HepG2 (cell line): ENCODE results near the gene PSMB4. TPM values are rescaled to one million over a fixed set of nuclear protein-coding genes. Genes with fewer than 3 reads are reported as not detected.
A peak's percentile ranks its signal among the peaks of the same experiment; 100 is the strongest.

Experiments used
- BCL3 ChIP-seq: sonication (generic); formaldehyde crosslinking; IDR thresholded peaks from 2 replicates; pipeline ENCODE4 v1.5.1; 2020; ENCODE audit warnings: mild to moderate bottlenecking, missing genetic modification reagents, moderate library complexity
- E2F5 ChIP-seq: sonication (generic); formaldehyde crosslinking; conservative IDR thresholded peaks from 2 replicates; pipeline ENCODE4 v1.4.0; 2020; ENCODE audit warnings: missing genetic modification reagents
- ETV5 ChIP-seq: IDR thresholded peaks from 2 replicates; pipeline ENCODE4 v1.6.1; 2018; ENCODE audit warnings: missing biosample characterization, missing genetic modification reagents, inconsistent platforms, borderline replicate concordance
- HNF4G ChIP-seq, 2 experiments: sonication (generic) in 1 of 2; formaldehyde crosslinking in 1 of 2; IDR thresholded peaks; 2 replicates each; pipeline versions ENCODE4 v1.4.0 to v1.6.1; 2011 to 2020; ENCODE audit warnings: borderline replicate concordance in 2 of 2, low read depth in 2 of 2, mild to moderate bottlenecking in 2 of 2, low read length in 1 of 2, missing genetic modification reagents in 1 of 2, moderate library complexity in 1 of 2
- NPAS2 ChIP-seq: sonication (generic); formaldehyde crosslinking; IDR thresholded peaks from 2 replicates; pipeline ENCODE4 v1.8.0; 2022; ENCODE audit warnings: mild to moderate bottlenecking, missing genetic modification reagents, borderline replicate concordance
- POGZ ChIP-seq: sonication (generic); formaldehyde crosslinking; IDR thresholded peaks from 2 replicates; pipeline ENCODE4 v1.4.0; 2020; ENCODE audit warnings: mild to moderate bottlenecking, missing genetic modification reagents
- RXRA ChIP-seq: sonication (generic); formaldehyde crosslinking; IDR thresholded peaks from 2 replicates; pipeline ENCODE4 v1.5.1; 2020; ENCODE audit warnings: missing genetic modification reagents
- ZBTB38 ChIP-seq: sonication (generic); formaldehyde crosslinking; IDR thresholded peaks from 2 replicates; pipeline ENCODE4 v1.5.1; 2020; ENCODE audit warnings: mild to moderate bottlenecking, missing genetic modification reagents
- ZBTB42 ChIP-seq: sonication (generic); formaldehyde crosslinking; IDR thresholded peaks from 2 replicates; pipeline ENCODE4 v1.5.0; 2020; ENCODE audit warnings: mild to moderate bottlenecking, missing genetic modification reagents
- ZBTB7B ChIP-seq: sonication (generic); formaldehyde crosslinking; IDR thresholded peaks from 2 replicates; pipeline ENCODE4 v1.4.0; 2020; ENCODE audit warnings: missing genetic modification reagents
- ZNF3 ChIP-seq: IDR thresholded peaks from 2 replicates; pipeline ENCODE4 v1.7.0; 2017; ENCODE audit warnings: inconsistent platforms
- ZNF562 ChIP-seq: sonication (generic); formaldehyde crosslinking; IDR thresholded peaks from 2 replicates; pipeline ENCODE4 v1.8.0; 2022; ENCODE audit warnings: missing genetic modification reagents, borderline replicate concordance
- ZNF619 ChIP-seq: sonication (generic); formaldehyde crosslinking; IDR thresholded peaks from 2 replicates; pipeline ENCODE4 v1.4.0; 2020; ENCODE audit warnings: mild to moderate bottlenecking, missing genetic modification reagents
- ZNF710 ChIP-seq: sonication (generic); formaldehyde crosslinking; IDR thresholded peaks from 2 replicates; pipeline ENCODE4 v1.5.0; 2020; ENCODE audit warnings: mild to moderate bottlenecking, missing genetic modification reagents, borderline replicate concordance
- ZSCAN21 ChIP-seq: sonication (generic); formaldehyde crosslinking; IDR thresholded peaks from 2 replicates; pipeline ENCODE4 v1.8.0; 2022; ENCODE audit warnings: mild to moderate bottlenecking, missing genetic modification reagents, moderate library complexity, borderline replicate concordance
- polyA plus RNA-seq, 8 experiments: library from polyadenylated mRNA; depleted of rRNA in 3 of 8; stranded (reverse) in 7 of 8; unstranded in 1 of 8; fragments of >200 nt; fragmentation: Illumina TruSeq in 4 of 8; extraction: Trizol in 4 of 8; gene quantifications; 2 replicates each; pipeline versions ENCODE4 v1.2.1 to v1.2.3, GENCODE V29; 2011 to 2016; ENCODE audit warnings: low read depth in 4 of 8, missing spikeins in 1 of 8, mixed read lengths in 1 of 8; ENCODE audit not compliant: insufficient read depth in 1 of 8
- total RNA-seq, 5 experiments: library from RNA; depleted of rRNA; stranded (reverse); fragments of >200 nt; fragmentation: Illumina TruSeq; extraction: Trizol; gene quantifications; 2 replicates each; pipeline ENCODE4 v1.2.3, GENCODE V29; 2016; ENCODE audit warnings: low read depth in 1 of 5
- TF ChIP-seq, protein P1 (sequence below): sonication (generic); formaldehyde crosslinking; conservative IDR thresholded peaks from 2 replicates; pipeline ENCODE4 v1.8.1; 2023; ENCODE audit warnings: missing genetic modification reagents
- TF ChIP-seq, protein P2 (sequence below): sonication (generic); formaldehyde crosslinking; IDR thresholded peaks from 2 replicates; pipeline ENCODE4 v1.5.1; 2020; ENCODE audit warnings: mild to moderate bottlenecking, missing genetic modification reagents, borderline replicate concordance

Gene PSMB4
- total and polyA plus RNA-seq, 2 of the 13 experiments (the other 11 are each of a cell fraction or from before 2014, with no cell fraction given): 336 to 383 TPM

- TF ChIP-seq NPAS2 (CRISPR knock-in tag): no peak
- no peak for TF ChIP-seq HNF4G (IDR thresholded peaks at IDR 0.05; ENCODE audit: borderline replicate concordance, low read depth, low read length)
- TF ChIP-seq HNF4G (CRISPR knock-in tag; IDR thresholded peaks at IDR 0.05; ENCODE audit: borderline replicate concordance, low read depth): no peak
- TF ChIP-seq, protein P1, sequence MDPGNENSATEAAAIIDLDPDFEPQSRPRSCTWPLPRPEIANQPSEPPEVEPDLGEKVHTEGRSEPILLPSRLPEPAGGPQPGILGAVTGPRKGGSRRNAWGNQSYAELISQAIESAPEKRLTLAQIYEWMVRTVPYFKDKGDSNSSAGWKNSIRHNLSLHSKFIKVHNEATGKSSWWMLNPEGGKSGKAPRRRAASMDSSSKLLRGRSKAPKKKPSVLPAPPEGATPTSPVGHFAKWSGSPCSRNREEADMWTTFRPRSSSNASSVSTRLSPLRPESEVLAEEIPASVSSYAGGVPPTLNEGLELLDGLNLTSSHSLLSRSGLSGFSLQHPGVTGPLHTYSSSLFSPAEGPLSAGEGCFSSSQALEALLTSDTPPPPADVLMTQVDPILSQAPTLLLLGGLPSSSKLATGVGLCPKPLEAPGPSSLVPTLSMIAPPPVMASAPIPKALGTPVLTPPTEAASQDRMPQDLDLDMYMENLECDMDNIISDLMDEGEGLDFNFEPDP (CRISPR knock-in tag): 0 out of 2 replicates have a peak, but pooled peaks have one; percentile 32
- TF ChIP-seq ZNF562 (CRISPR knock-in tag): no peak
- TF ChIP-seq POGZ (CRISPR knock-in tag): no peak
- TF ChIP-seq ETV5: no peak
- no peak for TF ChIP-seq RXRA (CRISPR knock-in tag)
- TF ChIP-seq BCL3 (CRISPR knock-in tag): no peak
- TF ChIP-seq, protein P2, sequence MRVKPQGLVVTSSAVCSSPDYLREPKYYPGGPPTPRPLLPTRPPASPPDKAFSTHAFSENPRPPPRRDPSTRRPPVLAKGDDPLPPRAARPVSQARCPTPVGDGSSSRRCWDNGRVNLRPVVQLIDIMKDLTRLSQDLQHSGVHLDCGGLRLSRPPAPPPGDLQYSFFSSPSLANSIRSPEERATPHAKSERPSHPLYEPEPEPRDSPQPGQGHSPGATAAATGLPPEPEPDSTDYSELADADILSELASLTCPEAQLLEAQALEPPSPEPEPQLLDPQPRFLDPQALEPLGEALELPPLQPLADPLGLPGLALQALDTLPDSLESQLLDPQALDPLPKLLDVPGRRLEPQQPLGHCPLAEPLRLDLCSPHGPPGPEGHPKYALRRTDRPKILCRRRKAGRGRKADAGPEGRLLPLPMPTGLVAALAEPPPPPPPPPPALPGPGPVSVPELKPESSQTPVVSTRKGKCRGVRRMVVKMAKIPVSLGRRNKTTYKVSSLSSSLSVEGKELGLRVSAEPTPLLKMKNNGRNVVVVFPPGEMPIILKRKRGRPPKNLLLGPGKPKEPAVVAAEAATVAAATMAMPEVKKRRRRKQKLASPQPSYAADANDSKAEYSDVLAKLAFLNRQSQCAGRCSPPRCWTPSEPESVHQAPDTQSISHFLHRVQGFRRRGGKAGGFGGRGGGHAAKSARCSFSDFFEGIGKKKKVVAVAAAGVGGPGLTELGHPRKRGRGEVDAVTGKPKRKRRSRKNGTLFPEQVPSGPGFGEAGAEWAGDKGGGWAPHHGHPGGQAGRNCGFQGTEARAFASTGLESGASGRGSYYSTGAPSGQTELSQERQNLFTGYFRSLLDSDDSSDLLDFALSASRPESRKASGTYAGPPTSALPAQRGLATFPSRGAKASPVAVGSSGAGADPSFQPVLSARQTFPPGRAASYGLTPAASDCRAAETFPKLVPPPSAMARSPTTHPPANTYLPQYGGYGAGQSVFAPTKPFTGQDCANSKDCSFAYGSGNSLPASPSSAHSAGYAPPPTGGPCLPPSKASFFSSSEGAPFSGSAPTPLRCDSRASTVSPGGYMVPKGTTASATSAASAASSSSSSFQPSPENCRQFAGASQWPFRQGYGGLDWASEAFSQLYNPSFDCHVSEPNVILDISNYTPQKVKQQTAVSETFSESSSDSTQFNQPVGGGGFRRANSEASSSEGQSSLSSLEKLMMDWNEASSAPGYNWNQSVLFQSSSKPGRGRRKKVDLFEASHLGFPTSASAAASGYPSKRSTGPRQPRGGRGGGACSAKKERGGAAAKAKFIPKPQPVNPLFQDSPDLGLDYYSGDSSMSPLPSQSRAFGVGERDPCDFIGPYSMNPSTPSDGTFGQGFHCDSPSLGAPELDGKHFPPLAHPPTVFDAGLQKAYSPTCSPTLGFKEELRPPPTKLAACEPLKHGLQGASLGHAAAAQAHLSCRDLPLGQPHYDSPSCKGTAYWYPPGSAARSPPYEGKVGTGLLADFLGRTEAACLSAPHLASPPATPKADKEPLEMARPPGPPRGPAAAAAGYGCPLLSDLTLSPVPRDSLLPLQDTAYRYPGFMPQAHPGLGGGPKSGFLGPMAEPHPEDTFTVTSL (CRISPR knock-in tag): no peak
- no peak for TF ChIP-seq ZBTB42 (CRISPR knock-in tag)
- no peak for TF ChIP-seq ZNF710 (CRISPR knock-in tag)
- TF ChIP-seq ZNF3 (CRISPR knock-in tag): no peak
- TF ChIP-seq E2F5 (CRISPR knock-in tag): no peak
- TF ChIP-seq ZSCAN21 (CRISPR knock-in tag): no peak
- no peak for TF ChIP-seq ZBTB38 (CRISPR knock-in tag)
- TF ChIP-seq ZNF619 (CRISPR knock-in tag): no peak
- no peak for TF ChIP-seq ZBTB7B (CRISPR knock-in tag)
Observed at GRCh38 chr1:151373196-151373595, 26.2 kb upstream of the PSMB4 start (continued).
